Astrocyte (in vitro differentiated cells and primary cell): ENCODE measurements around the gene DLGAP5. TPM values are rescaled to one million over a fixed set of nuclear protein-coding genes. Genes with fewer than 3 reads are reported as not detected.

Source experiments
- DNase-seq: peaks from one replicate; pipeline ENCODE4 v3.0.0-alpha.2; 2010; ENCODE audit warnings: low read depth
- FAIRE-seq: peaks from 2 replicates; lab custom pipeline; 2011; peaks lifted over from hg19 to GRCh38; lab: Jason Lieb, UNC
- H2AFZ ChIP-seq: 2 replicates; pipeline ENCODE4 v1.6.0; 2012; ENCODE audit warnings: low read depth, low read length, inconsistent platforms
- H3K27ac ChIP-seq: 2 replicates; pipeline ENCODE4 v1.5.1; 2011; ENCODE audit warnings: low read depth, low read length, inconsistent platforms
- H3K27me3 ChIP-seq: 2 replicates; pipeline ENCODE4 v1.6.0; 2011; ENCODE audit warnings: low read length, inconsistent platforms; ENCODE audit not compliant: insufficient read depth
- H3K36me3 ChIP-seq: 2 replicates; pipeline ENCODE4 v1.5.1; 2011; ENCODE audit warnings: low read length, inconsistent platforms; ENCODE audit not compliant: insufficient read depth
- H3K4me1 ChIP-seq: 2 replicates; pipeline ENCODE4 v1.5.1; 2011; ENCODE audit warnings: low read length, inconsistent platforms; ENCODE audit not compliant: insufficient read depth
- H3K4me2 ChIP-seq: 2 replicates; pipeline ENCODE4 v1.6.0; 2012; ENCODE audit warnings: low read length, inconsistent platforms
- H3K4me3 ChIP-seq: 2 replicates; pipeline ENCODE4 v1.5.1; 2011; ENCODE audit warnings: low read depth, mild to moderate bottlenecking, low read length, inconsistent platforms; ENCODE audit not compliant: insufficient read depth
- H3K79me2 ChIP-seq: 2 replicates; pipeline ENCODE4 v1.6.0; 2012; ENCODE audit warnings: mild to moderate bottlenecking, low read length, inconsistent platforms; ENCODE audit not compliant: insufficient read depth
- H3K9ac ChIP-seq: 2 replicates; pipeline ENCODE4 v1.6.0; 2012; ENCODE audit warnings: mild to moderate bottlenecking, low read length, inconsistent platforms
- H3K9me3 ChIP-seq: 2 replicates; pipeline ENCODE4 v1.5.1; 2012; ENCODE audit warnings: low read depth, mild to moderate bottlenecking, low read length, inconsistent platforms; ENCODE audit not compliant: insufficient read depth
- H4K20me1 ChIP-seq: 2 replicates; pipeline ENCODE4 v1.6.0; 2012; ENCODE audit warnings: low read length, inconsistent platforms; ENCODE audit not compliant: insufficient read depth
- H3K27ac Mint-ChIP-seq: one replicate; pipeline ENCODE4 v1.8.0; 2021; ENCODE audit warnings: mild to moderate bottlenecking, mixed read lengths; ENCODE audit not compliant: unreplicated experiment
- H3K27me3 Mint-ChIP-seq: one replicate; pipeline ENCODE4 v1.8.0; 2021; ENCODE audit warnings: low read depth, mixed read lengths; ENCODE audit not compliant: unreplicated experiment
- H3K36me3 Mint-ChIP-seq: one replicate; pipeline ENCODE4 v1.8.0; 2021; ENCODE audit warnings: low read depth, mixed read lengths; ENCODE audit not compliant: unreplicated experiment
- H3K4me1 Mint-ChIP-seq: one replicate; pipeline ENCODE4 v1.8.0; 2021; ENCODE audit warnings: low read depth, mixed read lengths; ENCODE audit not compliant: unreplicated experiment
- H3K4me3 Mint-ChIP-seq: one replicate; pipeline ENCODE4 v1.8.0; 2021; ENCODE audit warnings: mild to moderate bottlenecking, moderate library complexity, mixed read lengths; ENCODE audit not compliant: unreplicated experiment
- H3K9me3 Mint-ChIP-seq: one replicate; pipeline ENCODE4 v1.8.0; 2021; ENCODE audit warnings: mild to moderate bottlenecking, mixed read lengths; ENCODE audit not compliant: unreplicated experiment
- EZH2 ChIP-seq: IDR thresholded peaks from 2 replicates; pipeline ENCODE4 v1.6.1; 2012; ENCODE audit warnings: mild to moderate bottlenecking, low read length, inconsistent platforms; ENCODE audit not compliant: insufficient read depth
- total RNA-seq: library from RNA; stranded (reverse); gene quantifications from 2 replicates; pipeline ENCODE4 v1.2.1, GENCODE V29; 2021
- TF ChIP-seq, protein P1 (sequence below): IDR thresholded peaks from 2 replicates; pipeline ENCODE4 v1.5.1; 2011; ENCODE audit warnings: low read depth, mild to moderate bottlenecking, inconsistent platforms, low read length, moderate library complexity; ENCODE audit not compliant: insufficient read depth

The DLGAP5 gene
- total RNA-seq, 1 donor from 2014 or later: 5.4 TPM

DNA sequence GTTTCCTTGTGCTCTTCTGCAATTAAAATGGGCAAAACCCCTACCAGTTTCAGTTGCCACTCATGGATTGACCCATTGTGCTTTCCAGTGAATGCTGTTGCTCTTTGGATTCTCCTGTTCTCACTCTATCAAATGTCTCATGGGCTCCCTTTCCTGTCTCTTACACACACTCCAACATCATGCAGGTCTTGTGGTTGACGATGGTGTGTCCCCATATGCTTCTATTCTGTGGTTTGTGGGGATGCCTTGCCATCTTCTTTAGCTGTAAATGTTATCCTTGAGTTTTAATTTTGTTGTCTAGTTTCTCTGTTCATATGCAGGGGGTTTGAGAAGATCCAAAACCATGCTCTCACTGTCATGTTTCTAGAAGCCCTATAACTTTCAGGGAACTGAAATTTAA, 47.9 kb upstream of the DLGAP5 start:
- H2AFZ ChIP-seq: no peak overlapping the region
- Mint-ChIP-seq H3K27ac (no peak overlapping the region), H3K4me3 (no peak overlapping the region), H3K4me1 (peaks cover 3% of the 10 kb centered on the region), H3K27me3 (peaks cover 16% of the 10 kb centered on the region), H3K9me3 (peaks cover 4% of the 10 kb centered on the region), H3K36me3 (no peaks in the 10 kb centered on the region)
- H3K4me3 ChIP-seq: no peak overlapping the region
- peaks cover 19% of the 10 kb centered on the region for H3K27me3 ChIP-seq
- no peak overlapping the region for H3K27ac ChIP-seq
- no peaks in the 10 kb centered on the region for H3K36me3 ChIP-seq
- H3K79me2 ChIP-seq: no peaks in the 10 kb centered on the region
- DNase-seq (no peak), FAIRE-seq (no peak)
- H4K20me1 ChIP-seq: no peaks in the 10 kb centered on the region
- no peaks in the 10 kb centered on the region for H3K4me1 ChIP-seq
- H3K4me2 ChIP-seq: no peak overlapping the region
- no peak overlapping the region for H3K9ac ChIP-seq
- TF ChIP-seq, protein P1, sequence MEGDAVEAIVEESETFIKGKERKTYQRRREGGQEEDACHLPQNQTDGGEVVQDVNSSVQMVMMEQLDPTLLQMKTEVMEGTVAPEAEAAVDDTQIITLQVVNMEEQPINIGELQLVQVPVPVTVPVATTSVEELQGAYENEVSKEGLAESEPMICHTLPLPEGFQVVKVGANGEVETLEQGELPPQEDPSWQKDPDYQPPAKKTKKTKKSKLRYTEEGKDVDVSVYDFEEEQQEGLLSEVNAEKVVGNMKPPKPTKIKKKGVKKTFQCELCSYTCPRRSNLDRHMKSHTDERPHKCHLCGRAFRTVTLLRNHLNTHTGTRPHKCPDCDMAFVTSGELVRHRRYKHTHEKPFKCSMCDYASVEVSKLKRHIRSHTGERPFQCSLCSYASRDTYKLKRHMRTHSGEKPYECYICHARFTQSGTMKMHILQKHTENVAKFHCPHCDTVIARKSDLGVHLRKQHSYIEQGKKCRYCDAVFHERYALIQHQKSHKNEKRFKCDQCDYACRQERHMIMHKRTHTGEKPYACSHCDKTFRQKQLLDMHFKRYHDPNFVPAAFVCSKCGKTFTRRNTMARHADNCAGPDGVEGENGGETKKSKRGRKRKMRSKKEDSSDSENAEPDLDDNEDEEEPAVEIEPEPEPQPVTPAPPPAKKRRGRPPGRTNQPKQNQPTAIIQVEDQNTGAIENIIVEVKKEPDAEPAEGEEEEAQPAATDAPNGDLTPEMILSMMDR: no peak
- TF ChIP-seq EZH2: no peak
- no peaks in the 10 kb centered on the region for H3K9me3 ChIP-seq

DNA sequence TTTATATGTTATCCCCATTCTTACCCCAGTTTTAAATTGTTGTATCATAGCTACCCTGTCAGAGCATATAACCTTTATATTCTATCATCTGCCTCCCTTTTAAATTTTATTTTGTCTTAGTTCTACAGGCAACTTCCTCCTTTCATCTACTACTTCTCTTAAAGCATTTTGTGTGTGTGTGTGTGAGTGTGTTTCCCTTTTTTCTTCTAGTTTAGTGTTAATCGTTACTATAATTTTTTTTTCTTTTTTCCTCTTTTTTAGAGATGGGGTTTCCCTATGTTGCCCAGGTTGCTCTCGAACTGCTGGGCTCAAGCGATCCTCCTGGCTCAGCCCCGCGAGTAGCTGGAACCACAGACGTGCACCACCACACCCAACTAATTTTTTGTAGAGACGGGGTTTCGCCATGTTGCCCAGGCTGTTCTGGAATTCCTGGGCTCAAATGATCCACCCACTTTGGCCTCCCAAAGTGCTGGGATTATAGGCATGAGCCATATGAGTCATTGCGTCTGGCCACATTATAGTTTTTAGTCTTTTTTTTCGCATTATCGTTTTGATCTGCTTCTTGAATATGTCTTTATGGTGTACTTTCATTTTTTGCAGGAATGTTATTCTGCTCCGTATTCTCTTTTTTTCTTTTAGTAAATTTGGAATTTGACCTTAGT, 46.8 kb upstream of the DLGAP5 start:
- Histone ChIP-seq H3K4me1 (no peaks in the 10 kb centered on the region), H3K9ac (no peak overlapping the region), H3K4me2 (no peak overlapping the region), H4K20me1 (no peaks in the 10 kb centered on the region), H3K79me2 (no peaks in the 10 kb centered on the region), H3K36me3 (no peaks in the 10 kb centered on the region), H3K9me3 (no peaks in the 10 kb centered on the region), H3K27me3 (peaks cover 21% of the 10 kb centered on the region), H3K27ac (no peak overlapping the region), H2AFZ (no peak overlapping the region), H3K4me3 (no peak overlapping the region)
- DNase-seq (no peak), FAIRE-seq (no peak)
- H3K27ac Mint-ChIP-seq: no peak overlapping the region
- peaks cover 22% of the 10 kb centered on the region for H3K27me3 Mint-ChIP-seq
- no peaks in the 10 kb centered on the region for H3K36me3 Mint-ChIP-seq
- H3K4me1 Mint-ChIP-seq: peaks cover 3% of the 10 kb centered on the region
- H3K9me3 Mint-ChIP-seq: peaks cover 4% of the 10 kb centered on the region
- TF ChIP-seq EZH2: no peak
- TF ChIP-seq, protein P1: no peak
- no peak overlapping the region for H3K4me3 Mint-ChIP-seq

DNA sequence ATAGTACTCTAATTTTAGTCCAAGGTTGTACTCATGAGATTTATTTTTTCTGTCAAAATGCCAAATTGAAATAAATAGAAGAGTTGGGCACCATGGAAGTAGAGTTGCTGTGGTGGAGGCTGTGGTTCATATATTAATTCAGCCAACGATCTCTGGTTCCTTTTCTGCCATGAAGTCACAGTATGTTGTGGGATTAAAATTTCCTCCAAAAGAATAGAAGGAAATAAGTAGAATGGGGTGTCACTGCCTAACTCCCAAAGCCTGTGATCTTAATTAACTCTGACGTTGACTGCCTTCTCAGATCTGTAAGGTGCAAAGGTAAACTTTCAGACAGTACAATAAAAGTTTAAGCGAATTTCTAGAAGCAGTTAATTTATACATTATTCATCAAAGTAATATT, 42.2 kb upstream of the DLGAP5 start:
- Histone ChIP-seq H3K79me2 (no peaks in the 10 kb centered on the region), H4K20me1 (no peaks in the 10 kb centered on the region), H3K4me2 (no peak overlapping the region), H3K4me3 (no peak overlapping the region), H2AFZ (no peak overlapping the region), H3K9me3 (no peaks in the 10 kb centered on the region), H3K27me3 (peaks cover 20% of the 10 kb centered on the region), H3K36me3 (no peaks in the 10 kb centered on the region), H3K9ac (no peak overlapping the region), H3K27ac (no peak overlapping the region), H3K4me1 (no peaks in the 10 kb centered on the region)
- H3K4me3 Mint-ChIP-seq: no peak overlapping the region
- H3K9me3 Mint-ChIP-seq: peaks cover 7% of the 10 kb centered on the region
- H3K27me3 Mint-ChIP-seq: peaks cover 29% of the 10 kb centered on the region
- DNase-seq: no peak
- no peak for FAIRE-seq
- H3K27ac Mint-ChIP-seq: no peak overlapping the region
- TF ChIP-seq, protein P1: no peak
- no peak for TF ChIP-seq EZH2
- H3K4me1 Mint-ChIP-seq: peaks cover 3% of the 10 kb centered on the region
- no peaks in the 10 kb centered on the region for H3K36me3 Mint-ChIP-seq
